HepG2 (cell line): ENCODE data around the gene MRRF. TPM values are rescaled to one million over a fixed set of nuclear protein-coding genes. Genes with fewer than 3 reads are reported as not detected.

ENCODE experiments used
- ATAC-seq: fragments of 200-7000 bp; cut with Tn5 transposase; 3 replicates; pipeline ENCODE4 v1.9.1; 2020; ENCODE audit warnings: mild to moderate bottlenecking, moderate library complexity
- BruUV-seq: library from RNA; stranded (reverse); fragments of 400-500 nt; replicated peaks from 2 replicates; lab custom pipeline; 2021; lab: Mats Ljungman, UMichigan
- CTCF ChIA-PET: fragments of 300-600 bp; formaldehyde crosslinking; extraction: SDS; loops from one replicate; lab custom pipeline; 2021; ENCODE audit warnings: low total read pairs, inconsistent platforms, low intra/inter-chr PET ratio; lab: Yijun Ruan, JAX
- POLR2A ChIA-PET: fragments of 350-600 bp; sonication (Branson Sonifier 250); formaldehyde crosslinking; loops from one replicate; lab custom pipeline; 2020; ENCODE audit warnings: antibody characterized with exemption, inconsistent platforms; lab: Yijun Ruan, JAX
- DNase-seq: peaks from one replicate; pipeline ENCODE4 v3.0.0-alpha.2; 2015; ENCODE audit warnings: low spot score
- FAIRE-seq: peaks from 3 replicates; lab custom pipeline; 2011; peaks lifted over from hg19 to GRCh38; lab: Jason Lieb, UNC
- H2AFZ ChIP-seq: one replicate; pipeline ENCODE4 v1.6.1; 2011; ENCODE audit warnings: low read length, inconsistent platforms
- H3K27ac ChIP-seq: fragments of 300-600 bp; 3 replicates; pipeline ENCODE4 v1.8.0; 2011; ENCODE audit warnings: mixed run types, mild to moderate bottlenecking, mixed read lengths, low read length, inconsistent platforms; ENCODE audit not compliant: insufficient read depth; ENCODE audit errors: extremely low read length
- H3K27me3 ChIP-seq, 2 experiments: fragments of 200-600 bp in 1 of 2; 2 replicates in 1 of 2; 3 replicates in 1 of 2; pipeline versions ENCODE4 v1.6.0 to v1.8.0; 2011; ENCODE audit warnings: low read length in 2 of 2, mild to moderate bottlenecking in 2 of 2, moderate library complexity in 2 of 2, inconsistent platforms in 1 of 2; ENCODE audit not compliant: insufficient read depth in 2 of 2, control insufficient read depth in 1 of 2
- H3K36me3 ChIP-seq, 2 experiments: fragments of 200-600 bp in 1 of 2; replicated peaks in 1 of 2; 2 replicates in 1 of 2; 3 replicates in 1 of 2; pipeline versions ENCODE4 v1.5.1 to v1.8.0; 2011; ENCODE audit warnings: low read length in 2 of 2, inconsistent platforms in 1 of 2; ENCODE audit not compliant: insufficient read depth in 2 of 2, control insufficient read depth in 1 of 2
- H3K4me1 ChIP-seq: 2 replicates; pipeline ENCODE4 v1.5.1; 2012; ENCODE audit warnings: low read length, inconsistent platforms; ENCODE audit not compliant: insufficient read depth
- H3K4me2 ChIP-seq: 2 replicates; pipeline ENCODE4 v1.6.0; 2011; ENCODE audit warnings: low read depth, low read length, inconsistent platforms
- H3K4me3 ChIP-seq, 3 experiments: fragments of 200-600 bp in 1 of 3; sonication (generic), shearing (Covaris generic) in 1 of 3; replicated peaks in 1 of 3; 2 replicates each; pipeline ENCODE4 v1.5.1; 2011 to 2016; ENCODE audit warnings: low read length in 3 of 3, inconsistent platforms in 2 of 3, low read depth in 2 of 3, mild to moderate bottlenecking in 2 of 3, control low read depth in 1 of 3, mixed read lengths in 1 of 3; ENCODE audit not compliant: insufficient read depth in 1 of 3
- H3K79me2 ChIP-seq: one replicate; pipeline ENCODE4 v1.6.1; 2011; ENCODE audit warnings: low read length, inconsistent platforms; ENCODE audit not compliant: insufficient read depth
- H3K9ac ChIP-seq: 2 replicates; pipeline ENCODE4 v1.6.0; 2011; ENCODE audit warnings: mild to moderate bottlenecking, low read depth, low read length, inconsistent platforms; ENCODE audit not compliant: insufficient read depth
- H3K9me3 ChIP-seq: 2 replicates; pipeline ENCODE4 v1.5.1; 2012; ENCODE audit warnings: mild to moderate bottlenecking, low read length
- H4K20me1 ChIP-seq: 2 replicates; pipeline ENCODE4 v1.6.0; 2011; ENCODE audit warnings: inconsistent platforms, mild to moderate bottlenecking, low read length, moderate library complexity; ENCODE audit not compliant: insufficient read depth
- ASH2L ChIP-seq: fragments of 300-600, 200-600 bp; sonication (generic); IDR thresholded peaks from 2 replicates; pipeline ENCODE4 v1.7.0; 2017; ENCODE audit warnings: low read depth, mild to moderate bottlenecking, moderate library complexity, mixed read lengths, low read length; ENCODE audit not compliant: insufficient read length
- JUN ChIP-seq: sonication (generic); formaldehyde crosslinking; IDR thresholded peaks from 2 replicates; pipeline ENCODE4 v1.4.0; 2020; ENCODE audit warnings: mild to moderate bottlenecking, missing genetic modification reagents
- NFIC ChIP-seq: IDR thresholded peaks from 2 replicates; pipeline ENCODE4 v1.6.1; 2012; ENCODE audit warnings: mild to moderate bottlenecking, low read length, inconsistent platforms
- REL ChIP-seq: sonication (generic); formaldehyde crosslinking; conservative IDR thresholded peaks from 2 replicates; pipeline ENCODE4 v1.8.0; 2022; ENCODE audit warnings: mild to moderate bottlenecking, missing genetic modification reagents, moderate library complexity
- ZBTB4 ChIP-seq: sonication (generic); formaldehyde crosslinking; IDR thresholded peaks from 2 replicates; pipeline ENCODE4 v1.4.0; 2020; ENCODE audit warnings: missing genetic modification reagents, mild to moderate bottlenecking, borderline replicate concordance
- ZNF101 ChIP-seq: sonication (generic); formaldehyde crosslinking; IDR thresholded peaks from 2 replicates; pipeline ENCODE4 v1.4.0; 2020; ENCODE audit warnings: mild to moderate bottlenecking, low read depth, missing genetic modification reagents, borderline replicate concordance
- ZNF20 ChIP-seq: sonication (generic); formaldehyde crosslinking; IDR thresholded peaks from 2 replicates; pipeline ENCODE4 v1.4.0; 2020; ENCODE audit warnings: mild to moderate bottlenecking, moderate library complexity, missing genetic modification reagents
- ZNF280D ChIP-seq: sonication (generic); formaldehyde crosslinking; IDR thresholded peaks from 2 replicates; pipeline ENCODE4 v1.5.1; 2020; ENCODE audit warnings: mild to moderate bottlenecking, missing genetic modification reagents
- ZSCAN21 ChIP-seq: sonication (generic); formaldehyde crosslinking; IDR thresholded peaks from 2 replicates; pipeline ENCODE4 v1.8.0; 2022; ENCODE audit warnings: mild to moderate bottlenecking, missing genetic modification reagents, moderate library complexity, borderline replicate concordance
- WGBS: methylation state at CpG from one replicate; pipeline ENCODE4 v1.1.6; 2017; ENCODE audit warnings: low lambda C conversion rate; 5-methylcytosine and 5-hydroxymethylcytosine counted together
- in situ Hi-C: cut with HindIII; loops from 2 replicates; pipeline ENCODE4 v1.10.0; 2017; ENCODE audit warnings: low pct_unique_long_range_greater_than_20kb; ENCODE audit not compliant: extremely low pct_ligation_motif_present
- intact Hi-C: fragments of 100-400 bp; cut with micrococcal nuclease; formaldehyde crosslinking; loops from one replicate; pipeline ENCODE4 v1.10.0; 2022; ENCODE audit not compliant: unreplicated experiment
- polyA plus RNA-seq, 8 experiments: library from polyadenylated mRNA; depleted of rRNA in 3 of 8; stranded (reverse) in 7 of 8; unstranded in 1 of 8; fragments of >200 nt; fragmentation: Illumina TruSeq in 4 of 8; extraction: Trizol in 4 of 8; gene quantifications; 2 replicates each; pipeline versions ENCODE4 v1.2.1 to v1.2.3, GENCODE V29; 2011 to 2016; ENCODE audit warnings: low read depth in 4 of 8, missing spikeins in 1 of 8, mixed read lengths in 1 of 8; ENCODE audit not compliant: insufficient read depth in 1 of 8
- total RNA-seq, 5 experiments: library from RNA; depleted of rRNA; stranded (reverse); fragments of >200 nt; fragmentation: Illumina TruSeq; extraction: Trizol; gene quantifications; 2 replicates each; pipeline ENCODE4 v1.2.3, GENCODE V29; 2016; ENCODE audit warnings: low read depth in 1 of 5
- TF ChIP-seq, protein P1 (sequence below): sonication (generic); formaldehyde crosslinking; IDR thresholded peaks from 2 replicates; pipeline ENCODE4 v1.5.0; 2020; ENCODE audit warnings: missing genetic modification reagents

Gene MRRF
- total and polyA plus RNA-seq, 2 of the 13 experiments (the other 11 are each of a cell fraction or from before 2014, with no cell fraction given) = 37.3 to 44.3 TPM

DNA sequence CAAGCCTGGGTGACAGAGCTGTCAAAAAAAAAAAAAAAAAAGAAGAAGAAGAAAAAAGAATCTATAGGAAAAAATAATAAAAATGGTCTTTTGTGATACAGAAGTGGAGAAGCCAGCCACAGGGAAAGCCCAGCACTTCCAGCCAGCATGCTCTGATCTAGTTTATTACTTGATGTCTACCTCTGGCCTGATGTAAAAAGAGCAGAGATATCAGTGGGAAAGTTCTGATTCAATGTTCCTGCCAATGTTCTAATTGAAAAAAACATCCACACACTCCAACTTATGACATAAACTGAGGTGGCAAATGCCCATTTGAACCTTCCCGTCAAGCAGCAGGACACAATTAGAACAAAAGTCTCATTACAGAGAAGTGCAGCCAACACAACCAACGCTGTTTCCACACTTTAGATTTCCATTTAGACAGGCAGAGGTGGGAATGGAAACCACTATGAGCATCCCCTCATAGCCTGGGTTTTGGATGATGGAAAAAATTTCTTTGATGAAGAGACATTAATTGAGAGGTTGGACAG is 5.7 kb upstream of the MRRF start:
- Histone ChIP-seq H2AFZ (no peak overlapping the region), H3K4me3 (no peak overlapping the region), H3K27me3 (no peaks in the 10 kb centered on the region; a peak in 1 of 5 replicates)
- intact Hi-C loops = no loop called here
- in situ Hi-C loops = no loop called here
- CTCF ChIA-PET = no interaction called here
- TF ChIP-seq ZSCAN21 (CRISPR knock-in tag) (no peak), NFIC (no peak), ZBTB4 (no peak), ASH2L (no peak), ZNF101 (no peak), ZNF20 (CRISPR knock-in tag) (no peak), JUN (CRISPR knock-in tag) (no peak), REL (CRISPR knock-in tag) (no peak), ZNF280D (no peak)
- TF ChIP-seq, protein P1, sequence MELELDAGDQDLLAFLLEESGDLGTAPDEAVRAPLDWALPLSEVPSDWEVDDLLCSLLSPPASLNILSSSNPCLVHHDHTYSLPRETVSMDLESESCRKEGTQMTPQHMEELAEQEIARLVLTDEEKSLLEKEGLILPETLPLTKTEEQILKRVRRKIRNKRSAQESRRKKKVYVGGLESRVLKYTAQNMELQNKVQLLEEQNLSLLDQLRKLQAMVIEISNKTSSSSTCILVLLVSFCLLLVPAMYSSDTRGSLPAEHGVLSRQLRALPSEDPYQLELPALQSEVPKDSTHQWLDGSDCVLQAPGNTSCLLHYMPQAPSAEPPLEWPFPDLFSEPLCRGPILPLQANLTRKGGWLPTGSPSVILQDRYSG (CRISPR knock-in tag) = no peak
- TF ChIP-seq, all 625 proteins: peak for 0
- WGBS = 92% methylated on average over 2 of the region's 2 CpGs
- peaks cover 20% of the 10 kb centered on the region for H3K79me2 ChIP-seq
- H3K9ac ChIP-seq = no peak overlapping the region
- H3K27ac ChIP-seq = no peak overlapping the region
- H3K4me1 ChIP-seq = peaks cover 31% of the 10 kb centered on the region
- no peak for DNase-seq
- POLR2A ChIA-PET = no interaction called here
- H4K20me1 ChIP-seq = no peaks in the 10 kb centered on the region
- peaks cover 9 to 10% of the 10 kb centered on the region in 2 experiments; a peak in 4 of 5 replicates for H3K36me3 ChIP-seq
- H3K4me2 ChIP-seq = no peak overlapping the region
- BruUV-seq = no TSS peak
- FAIRE-seq = no peak
- no peaks in the 10 kb centered on the region for H3K9me3 ChIP-seq
- ATAC-seq = no peak
